Liver (tissue), 9 donors: ENCODE measurements around the gene TANC1. TPM values are rescaled to one million over a fixed set of nuclear protein-coding genes. Genes with fewer than 3 reads are reported as not detected.
A peak's percentile ranks its signal among the peaks of the same experiment; 100 is the strongest.

Experiments used
- DNase-seq: peaks from one replicate; pipeline ENCODE4 v3.0.0-alpha.2; 2017; ENCODE audit warnings: low spot score
- H3K27ac ChIP-seq, 2 donors: one replicate each; pipeline ENCODE4 v1.7.0; 2013; ENCODE audit warnings: inconsistent platforms in 2 of 2, low read length in 2 of 2, control low read depth in 1 of 2, low read depth in 1 of 2, mild to moderate bottlenecking in 1 of 2
- H3K27me3 ChIP-seq, 4 donors: one replicate each; pipeline versions ENCODE4 v1.6.1 to v1.7.0; 2013; ENCODE audit warnings: low read length in 3 of 4, inconsistent platforms in 1 of 4, mild to moderate bottlenecking in 1 of 4, moderate library complexity in 1 of 4; ENCODE audit not compliant: control insufficient read depth in 4 of 4, insufficient read depth in 4 of 4
- H3K36me3 ChIP-seq, 4 donors: one replicate each; pipeline versions ENCODE4 v1.6.1 to v1.7.0; 2013; ENCODE audit warnings: low read length in 3 of 4, mild to moderate bottlenecking in 3 of 4, low read depth in 1 of 4, moderate library complexity in 1 of 4; ENCODE audit not compliant: control insufficient read depth in 4 of 4, insufficient read depth in 3 of 4
- H3K4me1 ChIP-seq, 4 donors: one replicate each; pipeline versions ENCODE4 v1.6.1 to v1.7.0; 2013; ENCODE audit warnings: low read length in 3 of 4, mild to moderate bottlenecking in 3 of 4, moderate library complexity in 1 of 4; ENCODE audit not compliant: control insufficient read depth in 4 of 4, insufficient read depth in 4 of 4
- H3K4me3 ChIP-seq, 3 donors: one replicate each; pipeline versions ENCODE4 v1.6.1 to v1.7.0; 2013; ENCODE audit warnings: low read length in 3 of 3, control low read depth in 1 of 3, low read depth in 1 of 3, mild to moderate bottlenecking in 1 of 3
- H3K9ac ChIP-seq, 2 donors: one replicate each; pipeline ENCODE4 v1.7.0; 2013; ENCODE audit warnings: low read length in 2 of 2, mild to moderate bottlenecking in 2 of 2, moderate library complexity in 2 of 2, control low read depth in 1 of 2, low read depth in 1 of 2
- H3K9me3 ChIP-seq, 4 donors: one replicate each; pipeline versions ENCODE4 v1.6.1 to v1.7.0; 2013; ENCODE audit warnings: low read length in 3 of 4; ENCODE audit not compliant: control insufficient read depth in 4 of 4
- EGR1 ChIP-seq, 2 donors: IDR thresholded peaks; 2 replicates each; pipeline ENCODE4 v1.6.1; 2016 to 2018; ENCODE audit warnings: antibody characterized with exemption in 2 of 2, low read depth in 2 of 2
- FOXA1 ChIP-seq: IDR thresholded peaks from 2 replicates; pipeline ENCODE4 v1.6.1; 2016; ENCODE audit warnings: antibody characterized with exemption
- FOXA2 ChIP-seq: IDR thresholded peaks from 2 replicates; pipeline ENCODE4 v1.6.1; 2016; ENCODE audit warnings: antibody characterized with exemption
- GABPA ChIP-seq, 2 donors: IDR thresholded peaks in 1 of 2; conservative IDR thresholded peaks in 1 of 2; 2 replicates each; pipeline ENCODE4 v1.6.1; 2016; ENCODE audit warnings: antibody characterized with exemption in 2 of 2, mild to moderate bottlenecking in 1 of 2, moderate library complexity in 1 of 2
- HNF4A ChIP-seq, 2 donors: conservative IDR thresholded peaks; 2 replicates each; pipeline ENCODE4 v1.6.1; 2016; ENCODE audit warnings: antibody characterized with exemption in 2 of 2, mild to moderate bottlenecking in 2 of 2
- HNF4G ChIP-seq: IDR thresholded peaks from 2 replicates; pipeline ENCODE4 v1.6.1; 2016; ENCODE audit warnings: antibody characterized with exemption
- JUND ChIP-seq, 2 donors: IDR thresholded peaks; 2 replicates each; pipeline ENCODE4 v1.6.1; 2016; ENCODE audit warnings: antibody characterized with exemption in 2 of 2
- NR2F2 ChIP-seq: IDR thresholded peaks from 2 replicates; pipeline ENCODE4 v1.6.1; 2016; ENCODE audit warnings: antibody characterized with exemption
- RAD21 ChIP-seq, 2 donors: IDR thresholded peaks; 2 replicates each; pipeline ENCODE4 v1.6.1; 2016; ENCODE audit warnings: antibody characterized with exemption in 2 of 2, mild to moderate bottlenecking in 2 of 2
- RXRA ChIP-seq, 2 donors: IDR thresholded peaks; 2 replicates each; pipeline ENCODE4 v1.6.1; 2017 to 2018; ENCODE audit warnings: antibody characterized with exemption in 2 of 2, mild to moderate bottlenecking in 1 of 2
- SP1 ChIP-seq: IDR thresholded peaks from 2 replicates; pipeline ENCODE4 v1.6.1; 2018; ENCODE audit warnings: antibody characterized with exemption, mild to moderate bottlenecking
- TAF1 ChIP-seq: conservative IDR thresholded peaks from 2 replicates; pipeline ENCODE4 v1.6.1; 2016; ENCODE audit warnings: antibody characterized with exemption, mild to moderate bottlenecking
- YY1 ChIP-seq: IDR thresholded peaks from 2 replicates; pipeline ENCODE4 v1.6.1; 2016; ENCODE audit warnings: antibody characterized with exemption, mild to moderate bottlenecking
- WGBS: extraction: QIAGEN DNeasy Blood & Tissue Kit; methylation state at CpG from one replicate; pipeline ENCODE4 v1.1.7; 2013; 5-methylcytosine and 5-hydroxymethylcytosine counted together
- polyA plus RNA-seq, 2 donors: library from polyadenylated mRNA; stranded (reverse) in 1 of 2; unstranded in 1 of 2; fragments of 200-250 nt in 1 of 2; fragments of >200 nt in 1 of 2; fragmentation: Nextera tagmentation in 1 of 2; extraction: Ambion mirVana in 1 of 2; gene quantifications; one replicate each; pipeline versions ENCODE4 v1.2.1 to v1.2.3, GENCODE V29; 2013 to 2015
- total RNA-seq, 2 donors: library from RNA; depleted of rRNA; stranded (reverse); fragments of >200 nt; gene quantifications; one replicate each; pipeline ENCODE4 v1.2.3, GENCODE V29; 2014
- TF ChIP-seq, protein P1 (sequence below): IDR thresholded peaks from 2 replicates; pipeline ENCODE4 v1.6.1; 2016; ENCODE audit warnings: antibody characterized with exemption
- TF ChIP-seq, protein P2 (sequence below): fragments of 150-350 bp; IDR thresholded peaks from 2 replicates; pipeline ENCODE4 v1.5.1; 2017; ENCODE audit warnings: improper control_type of control experiment, low read depth, low read length; ENCODE audit not compliant: missing input control
- TF ChIP-seq, protein P3 (sequence below): IDR thresholded peaks from 2 replicates; pipeline ENCODE4 v1.6.1; 2016; ENCODE audit warnings: antibody characterized with exemption
- TF ChIP-seq, protein P4 (sequence below): IDR thresholded peaks from 2 replicates; pipeline ENCODE4 v1.6.1; 2016; ENCODE audit warnings: antibody characterized with exemption, mild to moderate bottlenecking
- TF ChIP-seq, protein P5 (sequence below): IDR thresholded peaks from 2 replicates; pipeline ENCODE4 v1.6.1; 2016; ENCODE audit warnings: antibody characterized with exemption
- donor health status: healthy.
- donor health status: healthy.
- donor health status: healthy.
- donor health status: healthy.
- donor health status: healthy.

The TANC1 gene
- total and polyA plus RNA-seq, 4 donors: 3.7 to 17.7 (median 5.2) TPM

DNA sequence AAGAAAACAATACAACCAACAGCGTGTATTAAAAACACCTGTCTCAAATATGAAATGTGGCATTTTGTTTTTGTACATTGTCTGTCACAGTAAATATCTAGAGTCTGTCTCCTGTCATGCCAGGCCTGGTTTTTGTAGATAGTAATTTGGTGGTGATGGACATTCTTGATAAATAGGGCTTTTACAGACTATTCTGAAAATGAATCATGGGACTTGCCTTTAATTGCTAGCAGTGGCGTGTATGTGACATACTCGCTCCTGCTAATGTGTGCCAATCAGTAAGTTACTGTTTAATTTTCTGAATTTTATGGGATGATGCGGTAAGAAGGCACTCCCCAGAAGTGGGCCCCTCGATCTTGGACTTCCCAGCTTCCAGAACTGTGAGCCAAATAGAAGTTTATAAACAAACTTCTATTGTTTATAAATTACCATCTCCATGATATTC lies 83.7 kb downstream of the TANC1 start:
- Histone ChIP-seq H3K36me3 (no peaks in the 10 kb centered on the region), H3K9me3 (no peaks in the 10 kb centered on the region), H3K4me3 (no peak overlapping the region), H3K27ac (no peak overlapping the region), H3K9ac (no peak overlapping the region), H3K27me3 (no peaks in the 10 kb centered on the region), H3K4me1 (peaks cover 0 to 3% (median 0%) of the 10 kb centered on the region in 4 donors)
- 85% methylated on average over 5 of the region's 5 CpGs for WGBS
- no peak for DNase-seq
- TF ChIP-seq JUND (IDR thresholded peaks at IDR 0.05) (no peak), TAF1 (no peak), FOXA2 (no peak), NR2F2 (no peak), YY1 (no peak)
- TF ChIP-seq, protein P1, sequence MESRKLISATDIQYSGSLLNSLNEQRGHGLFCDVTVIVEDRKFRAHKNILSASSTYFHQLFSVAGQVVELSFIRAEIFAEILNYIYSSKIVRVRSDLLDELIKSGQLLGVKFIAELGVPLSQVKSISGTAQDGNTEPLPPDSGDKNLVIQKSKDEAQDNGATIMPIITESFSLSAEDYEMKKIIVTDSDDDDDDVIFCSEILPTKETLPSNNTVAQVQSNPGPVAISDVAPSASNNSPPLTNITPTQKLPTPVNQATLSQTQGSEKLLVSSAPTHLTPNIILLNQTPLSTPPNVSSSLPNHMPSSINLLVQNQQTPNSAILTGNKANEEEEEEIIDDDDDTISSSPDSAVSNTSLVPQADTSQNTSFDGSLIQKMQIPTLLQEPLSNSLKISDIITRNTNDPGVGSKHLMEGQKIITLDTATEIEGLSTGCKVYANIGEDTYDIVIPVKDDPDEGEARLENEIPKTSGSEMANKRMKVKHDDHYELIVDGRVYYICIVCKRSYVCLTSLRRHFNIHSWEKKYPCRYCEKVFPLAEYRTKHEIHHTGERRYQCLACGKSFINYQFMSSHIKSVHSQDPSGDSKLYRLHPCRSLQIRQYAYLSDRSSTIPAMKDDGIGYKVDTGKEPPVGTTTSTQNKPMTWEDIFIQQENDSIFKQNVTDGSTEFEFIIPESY: no peak
- TF ChIP-seq, protein P2, sequence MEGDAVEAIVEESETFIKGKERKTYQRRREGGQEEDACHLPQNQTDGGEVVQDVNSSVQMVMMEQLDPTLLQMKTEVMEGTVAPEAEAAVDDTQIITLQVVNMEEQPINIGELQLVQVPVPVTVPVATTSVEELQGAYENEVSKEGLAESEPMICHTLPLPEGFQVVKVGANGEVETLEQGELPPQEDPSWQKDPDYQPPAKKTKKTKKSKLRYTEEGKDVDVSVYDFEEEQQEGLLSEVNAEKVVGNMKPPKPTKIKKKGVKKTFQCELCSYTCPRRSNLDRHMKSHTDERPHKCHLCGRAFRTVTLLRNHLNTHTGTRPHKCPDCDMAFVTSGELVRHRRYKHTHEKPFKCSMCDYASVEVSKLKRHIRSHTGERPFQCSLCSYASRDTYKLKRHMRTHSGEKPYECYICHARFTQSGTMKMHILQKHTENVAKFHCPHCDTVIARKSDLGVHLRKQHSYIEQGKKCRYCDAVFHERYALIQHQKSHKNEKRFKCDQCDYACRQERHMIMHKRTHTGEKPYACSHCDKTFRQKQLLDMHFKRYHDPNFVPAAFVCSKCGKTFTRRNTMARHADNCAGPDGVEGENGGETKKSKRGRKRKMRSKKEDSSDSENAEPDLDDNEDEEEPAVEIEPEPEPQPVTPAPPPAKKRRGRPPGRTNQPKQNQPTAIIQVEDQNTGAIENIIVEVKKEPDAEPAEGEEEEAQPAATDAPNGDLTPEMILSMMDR: no peak
- TF ChIP-seq, protein P3, sequence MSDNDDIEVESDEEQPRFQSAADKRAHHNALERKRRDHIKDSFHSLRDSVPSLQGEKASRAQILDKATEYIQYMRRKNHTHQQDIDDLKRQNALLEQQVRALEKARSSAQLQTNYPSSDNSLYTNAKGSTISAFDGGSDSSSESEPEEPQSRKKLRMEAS: no peak

DNA sequence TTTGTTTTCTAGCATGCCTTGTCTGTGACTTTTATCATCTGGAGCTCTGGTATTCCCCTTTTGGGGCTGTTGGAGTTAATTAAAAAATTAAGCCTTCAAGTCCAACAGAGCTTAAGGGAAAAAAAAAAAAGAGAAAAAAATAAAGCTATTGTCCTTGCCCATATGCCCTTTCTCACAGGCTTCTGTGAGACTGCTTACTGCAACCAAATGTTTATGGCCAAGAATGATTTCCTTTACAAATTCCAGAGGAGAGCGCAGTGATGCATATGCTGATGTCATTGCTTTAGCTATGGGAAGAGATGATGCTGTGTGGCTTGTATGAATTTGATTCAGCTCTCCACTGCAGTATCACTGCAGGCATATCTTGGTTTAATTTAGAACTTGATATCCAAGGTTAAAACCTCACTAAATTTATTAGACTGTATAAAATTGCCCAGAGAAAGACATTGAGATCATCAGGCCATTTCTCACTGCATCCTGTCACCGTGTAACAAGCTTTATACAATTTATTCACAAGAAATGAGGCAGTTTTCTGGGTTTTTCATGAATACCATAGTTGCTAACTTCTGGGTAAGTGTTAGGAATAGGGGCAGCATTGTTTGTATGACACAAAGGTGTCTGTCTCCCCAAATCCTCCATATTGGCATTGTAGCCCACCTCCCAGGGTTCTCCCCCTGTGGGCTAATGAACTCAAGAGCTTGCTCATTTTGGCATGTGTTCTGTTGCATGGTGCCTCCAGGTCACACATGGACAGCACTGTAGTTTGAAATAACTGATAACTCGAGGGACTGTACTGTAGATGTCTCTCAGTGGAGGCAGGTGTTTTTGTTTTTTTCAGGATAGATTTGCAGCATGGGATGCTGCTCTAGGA lies 85.0 kb downstream of the TANC1 start:
- Histone ChIP-seq H3K27me3 (no peaks in the 10 kb centered on the region), H3K36me3 (no peaks in the 10 kb centered on the region), H3K27ac (peak overlapping the region in 1 of 2 donors; percentile 20), H3K9me3 (no peaks in the 10 kb centered on the region), H3K9ac (no peak overlapping the region), H3K4me1 (peaks cover 0 to 4% (median 2%) of the 10 kb centered on the region in 4 donors), H3K4me3 (no peak overlapping the region)
- DNase-seq: no peak
- TF ChIP-seq GABPA (IDR thresholded peaks at IDR 0.05 in 1 of 2, conservative IDR thresholded peaks at IDR 0.05 in 1 of 2) (no peak), JUND (IDR thresholded peaks at IDR 0.05) (no peak), RXRA (IDR thresholded peaks at IDR 0.05) (no peak), TAF1 (no peak), FOXA1 (no peak), EGR1 (IDR thresholded peaks at IDR 0.05; ENCODE audit: low read depth in 2 of 2) (no peak), YY1 (no peak), NR2F2 (no peak), SP1 (no peak), RAD21 (IDR thresholded peaks at IDR 0.05) (no peak), HNF4A (conservative IDR thresholded peaks at IDR 0.05) (no peak), FOXA2 (no peak), HNF4G (no peak)
- TF ChIP-seq, protein P3: no peak
- TF ChIP-seq, protein P4, sequence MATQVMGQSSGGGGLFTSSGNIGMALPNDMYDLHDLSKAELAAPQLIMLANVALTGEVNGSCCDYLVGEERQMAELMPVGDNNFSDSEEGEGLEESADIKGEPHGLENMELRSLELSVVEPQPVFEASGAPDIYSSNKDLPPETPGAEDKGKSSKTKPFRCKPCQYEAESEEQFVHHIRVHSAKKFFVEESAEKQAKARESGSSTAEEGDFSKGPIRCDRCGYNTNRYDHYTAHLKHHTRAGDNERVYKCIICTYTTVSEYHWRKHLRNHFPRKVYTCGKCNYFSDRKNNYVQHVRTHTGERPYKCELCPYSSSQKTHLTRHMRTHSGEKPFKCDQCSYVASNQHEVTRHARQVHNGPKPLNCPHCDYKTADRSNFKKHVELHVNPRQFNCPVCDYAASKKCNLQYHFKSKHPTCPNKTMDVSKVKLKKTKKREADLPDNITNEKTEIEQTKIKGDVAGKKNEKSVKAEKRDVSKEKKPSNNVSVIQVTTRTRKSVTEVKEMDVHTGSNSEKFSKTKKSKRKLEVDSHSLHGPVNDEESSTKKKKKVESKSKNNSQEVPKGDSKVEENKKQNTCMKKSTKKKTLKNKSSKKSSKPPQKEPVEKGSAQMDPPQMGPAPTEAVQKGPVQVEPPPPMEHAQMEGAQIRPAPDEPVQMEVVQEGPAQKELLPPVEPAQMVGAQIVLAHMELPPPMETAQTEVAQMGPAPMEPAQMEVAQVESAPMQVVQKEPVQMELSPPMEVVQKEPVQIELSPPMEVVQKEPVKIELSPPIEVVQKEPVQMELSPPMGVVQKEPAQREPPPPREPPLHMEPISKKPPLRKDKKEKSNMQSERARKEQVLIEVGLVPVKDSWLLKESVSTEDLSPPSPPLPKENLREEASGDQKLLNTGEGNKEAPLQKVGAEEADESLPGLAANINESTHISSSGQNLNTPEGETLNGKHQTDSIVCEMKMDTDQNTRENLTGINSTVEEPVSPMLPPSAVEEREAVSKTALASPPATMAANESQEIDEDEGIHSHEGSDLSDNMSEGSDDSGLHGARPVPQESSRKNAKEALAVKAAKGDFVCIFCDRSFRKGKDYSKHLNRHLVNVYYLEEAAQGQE: no peak
- TF ChIP-seq, protein P1: no peak
- TF ChIP-seq, protein P2: no peak
- TF ChIP-seq, protein P5, sequence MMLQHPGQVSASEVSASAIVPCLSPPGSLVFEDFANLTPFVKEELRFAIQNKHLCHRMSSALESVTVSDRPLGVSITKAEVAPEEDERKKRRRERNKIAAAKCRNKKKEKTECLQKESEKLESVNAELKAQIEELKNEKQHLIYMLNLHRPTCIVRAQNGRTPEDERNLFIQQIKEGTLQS: no peak
- 86% methylated on average over 3 of the region's 3 CpGs for WGBS
